B cell (primary cell): ENCODE results near the gene ALDH1B1.

Source experiments
- EZH2 ChIP-seq: IDR thresholded peaks from 2 replicates; pipeline ENCODE4 v1.6.1; 2012; ENCODE audit warnings: borderline replicate concordance, low read depth, mild to moderate bottlenecking, moderate library complexity, low read length; ENCODE audit not compliant: insufficient read depth, poor library complexity, severe bottlenecking
- TF ChIP-seq, protein P1 (sequence below): fragments of 200-600 bp; IDR thresholded peaks from one replicate; pipeline ENCODE4 v1.8.0; 2022; ENCODE audit warnings: antibody characterized with exemption, mild to moderate bottlenecking

DNA sequence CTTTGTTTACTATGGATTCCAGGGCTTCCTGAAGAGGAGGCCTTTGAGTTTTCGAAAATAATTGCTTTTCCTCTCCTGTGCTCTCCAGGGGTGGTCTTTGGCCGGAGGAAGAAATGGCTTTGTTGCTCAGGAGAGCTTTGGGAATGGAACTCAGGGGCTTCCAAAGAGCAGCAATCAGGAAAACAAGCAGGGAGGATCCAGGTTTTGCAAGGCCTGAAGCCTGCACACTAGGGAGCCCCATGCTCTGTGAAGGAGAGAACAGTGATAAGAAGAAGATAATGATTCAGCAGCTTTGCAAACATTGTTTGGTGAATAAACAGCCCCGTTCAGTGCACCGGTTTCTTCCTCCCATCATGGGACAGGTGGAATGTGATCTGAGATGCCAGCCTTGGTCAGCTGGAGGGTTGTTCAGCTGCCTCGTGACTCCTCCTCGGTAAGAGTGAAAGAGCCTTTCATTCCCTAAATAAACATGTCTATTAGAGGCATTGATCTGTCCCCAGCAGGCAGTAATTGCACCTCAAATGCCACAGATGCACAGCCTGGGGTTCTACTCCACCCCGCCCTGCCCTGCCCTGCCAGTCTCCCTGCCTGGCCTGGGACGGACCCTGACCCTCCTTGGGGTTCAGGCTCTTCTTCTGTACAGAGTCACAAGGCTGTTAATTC, 11.5 kb upstream of the ALDH1B1 start:
- TF ChIP-seq, protein P1, sequence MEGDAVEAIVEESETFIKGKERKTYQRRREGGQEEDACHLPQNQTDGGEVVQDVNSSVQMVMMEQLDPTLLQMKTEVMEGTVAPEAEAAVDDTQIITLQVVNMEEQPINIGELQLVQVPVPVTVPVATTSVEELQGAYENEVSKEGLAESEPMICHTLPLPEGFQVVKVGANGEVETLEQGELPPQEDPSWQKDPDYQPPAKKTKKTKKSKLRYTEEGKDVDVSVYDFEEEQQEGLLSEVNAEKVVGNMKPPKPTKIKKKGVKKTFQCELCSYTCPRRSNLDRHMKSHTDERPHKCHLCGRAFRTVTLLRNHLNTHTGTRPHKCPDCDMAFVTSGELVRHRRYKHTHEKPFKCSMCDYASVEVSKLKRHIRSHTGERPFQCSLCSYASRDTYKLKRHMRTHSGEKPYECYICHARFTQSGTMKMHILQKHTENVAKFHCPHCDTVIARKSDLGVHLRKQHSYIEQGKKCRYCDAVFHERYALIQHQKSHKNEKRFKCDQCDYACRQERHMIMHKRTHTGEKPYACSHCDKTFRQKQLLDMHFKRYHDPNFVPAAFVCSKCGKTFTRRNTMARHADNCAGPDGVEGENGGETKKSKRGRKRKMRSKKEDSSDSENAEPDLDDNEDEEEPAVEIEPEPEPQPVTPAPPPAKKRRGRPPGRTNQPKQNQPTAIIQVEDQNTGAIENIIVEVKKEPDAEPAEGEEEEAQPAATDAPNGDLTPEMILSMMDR, result no peak
- TF ChIP-seq EZH2, result no peak
